Eye (tissue), 1 donor: ENCODE measurements around the gene PRKCA.
"Not testable (repeated sequence)": the region's sequence is repeated elsewhere in the genome, so short reads cannot be mapped to it uniquely, and the experiment has no call there.

Source experiments
- DNase-seq: peaks from one replicate; pipeline ENCODE4 v3.0.0-alpha.2; 2015

Gene PRKCA

GRCh38 chr17:66469461-66469860 lies 167.0 kb downstream of the PRKCA start:
- DNase-seq: no peak

GRCh38 chr17:66469890-66470289 lies 167.5 kb downstream of the PRKCA start:
- DNase-seq: no peak

- no peak for DNase-seq
These were observed 169.7 kb downstream of the PRKCA start for GRCh38 chr17:66472123-66472522.

GRCh38 chr17:66474258-66474657 lies 171.8 kb downstream of the PRKCA start:
- no peak for DNase-seq

GRCh38 chr17:66474806-66475497 lies 172.5 kb downstream of the PRKCA start:
- no peak for DNase-seq

GRCh38 chr17:66476014-66476413 lies 173.6 kb downstream of the PRKCA start:
- no peak for DNase-seq

- no peak for DNase-seq
These were observed 175.3 kb downstream of the PRKCA start for GRCh38 chr17:66477615-66478283.

GRCh38 chr17:66479230-66479889 lies 176.9 kb downstream of the PRKCA start:
- not testable (repeated sequence) for DNase-seq

- DNase-seq: no peak
These were observed 177.8 kb downstream of the PRKCA start for GRCh38 chr17:66480243-66480642.

GRCh38 chr17:66480802-66481201 lies 178.4 kb downstream of the PRKCA start:
- no peak for DNase-seq

GRCh38 chr17:66481271-66481670 lies 178.9 kb downstream of the PRKCA start:
- DNase-seq: no peak

- no peak for DNase-seq
These were observed 181.5 kb downstream of the PRKCA start for GRCh38 chr17:66483906-66484305.

- no peak for DNase-seq
These were observed 183.0 kb downstream of the PRKCA start for GRCh38 chr17:66485309-66485947.

- no peak for DNase-seq
These were observed 184.7 kb downstream of the PRKCA start for GRCh38 chr17:66487121-66487520.

- DNase-seq: no peak
These were observed 185.6 kb downstream of the PRKCA start for GRCh38 chr17:66487981-66488468.

GRCh38 chr17:66488864-66489263 lies 186.5 kb downstream of the PRKCA start:
- DNase-seq: no peak

- not testable (repeated sequence) for DNase-seq
These were observed 187.2 kb downstream of the PRKCA start for GRCh38 chr17:66489576-66489975.

- no peak for DNase-seq
These were observed 188.8 kb downstream of the PRKCA start for GRCh38 chr17:66491213-66491612.

GRCh38 chr17:66491665-66492064 lies 189.3 kb downstream of the PRKCA start:
- no peak for DNase-seq

- DNase-seq: no peak
These were observed 189.7 kb downstream of the PRKCA start for GRCh38 chr17:66492080-66492479.

GRCh38 chr17:66492561-66493005 lies 190.2 kb downstream of the PRKCA start:
- DNase-seq: no peak

GRCh38 chr17:66493283-66494019 lies 191.0 kb downstream of the PRKCA start:
- DNase-seq: no peak
